ENCODE data around the gene S100B.
A peak's percentile ranks its signal among the peaks of the same experiment; 100 is the strongest.

S100B gene

GRCh38 chr21:46560568-46561444, 44.1 kb downstream of the S100B start:
- DNase-seq (ENCODE audit: low read depth) = no peak

GRCh38 chr21:46559291-46559983, 45.4 kb downstream of the S100B start:
- DNase-seq (ENCODE audit: low read depth) = peak; percentile 36

- DNase-seq (ENCODE audit: low read depth) = no peak
Measured at GRCh38 chr21:46557919-46558392, 46.9 kb downstream of the S100B start.

- DNase-seq (ENCODE audit: low read depth) = no peak
Measured at GRCh38 chr21:46557469-46557868, 47.4 kb downstream of the S100B start.

GRCh38 chr21:46556802-46557201, 48.1 kb downstream of the S100B start:
- no peak for DNase-seq (ENCODE audit: low read depth)

GRCh38 chr21:46555678-46556077, 49.2 kb downstream of the S100B start:
- no peak for DNase-seq (ENCODE audit: low read depth)

- no peak for DNase-seq (ENCODE audit: low read depth)
Measured at GRCh38 chr21:46555225-46555617, 49.7 kb downstream of the S100B start.

- no peak for DNase-seq (ENCODE audit: low read depth)
Measured at GRCh38 chr21:46554431-46555224, 50.3 kb downstream of the S100B start.

GRCh38 chr21:46553993-46554392, 50.9 kb downstream of the S100B start:
- DNase-seq (ENCODE audit: low read depth) = no peak

- DNase-seq (ENCODE audit: low read depth) = no peak
Measured at GRCh38 chr21:46552865-46553379, 52.0 kb downstream of the S100B start.

- DNase-seq (ENCODE audit: low read depth) = no peak
Measured at GRCh38 chr21:46552274-46552673, 52.6 kb downstream of the S100B start.

- peak; percentile 30 for DNase-seq (ENCODE audit: low read depth)
Measured at GRCh38 chr21:46551636-46552241, 53.1 kb downstream of the S100B start.

GRCh38 chr21:46550116-46550941, 54.6 kb downstream of the S100B start:
- peak; percentile 13 for DNase-seq (ENCODE audit: low read depth)

- DNase-seq (ENCODE audit: low read depth) = no peak
Measured at GRCh38 chr21:46549650-46550049, 55.2 kb downstream of the S100B start.
